ENCODE results near the gene OTUD3. TPM values are rescaled to one million over a fixed set of nuclear protein-coding genes. Genes with fewer than 3 reads are reported as not detected.

The OTUD3 gene
- total and polyA plus RNA-seq, 2 of the 13 experiments (the other 11 are each of a cell fraction or from before 2014, with no cell fraction given), result 5.2 to 7.5 TPM

- TF ChIP-seq HOXD1 (CRISPR knock-in tag; IDR thresholded peaks at IDR 0.05), result peak; percentile 42; the same call in 1 of the 2 replicates
- TF ChIP-seq GATAD2A (CRISPR knock-in tag; IDR thresholded peaks at IDR 0.05), result no peak
- peak; percentile 90; the same call in 1 of the 2 replicates for TF ChIP-seq ETV5 (CRISPR knock-in tag; IDR thresholded peaks at IDR 0.05; ENCODE audit: borderline replicate concordance)
- peak; percentile 82; the same call in 1 of the 2 replicates for TF ChIP-seq SOX5 (CRISPR knock-in tag; IDR thresholded peaks at IDR 0.05; ENCODE audit: borderline replicate concordance)
- no peak for TF ChIP-seq FOXC1 (CRISPR knock-in tag; IDR thresholded peaks at IDR 0.05; ENCODE audit: borderline replicate concordance)
- TF ChIP-seq ZNF383 (CRISPR knock-in tag; IDR thresholded peaks at IDR 0.05; ENCODE audit: borderline replicate concordance), result no peak
- TF ChIP-seq PBX2 (CRISPR knock-in tag; IDR thresholded peaks at IDR 0.05), result no peak
- TF ChIP-seq SOX6 (IDR thresholded peaks at IDR 0.05), result no peak
- TF ChIP-seq SOX6 (CRISPR knock-in tag; IDR thresholded peaks at IDR 0.05), result peak; percentile 28; the same call in 1 of the 2 replicates
- no peak for TF ChIP-seq HMG20A (CRISPR knock-in tag; IDR thresholded peaks at IDR 0.05; ENCODE audit: borderline replicate concordance)
- TF ChIP-seq ZNF318 (CRISPR knock-in tag; IDR thresholded peaks at IDR 0.05), result no peak
- TF ChIP-seq ISX (CRISPR knock-in tag; conservative IDR thresholded peaks at IDR 0.05), result no peak
- peak; percentile 39; the same call in 1 of the 2 replicates for TF ChIP-seq SP5 (CRISPR knock-in tag; IDR thresholded peaks at IDR 0.05; ENCODE audit: borderline replicate concordance, low read depth)
- no peak for TF ChIP-seq SOX13 (IDR thresholded peaks at IDR 0.05)
- peak in 1 of 2 experiments; percentile 62; a peak in 2 of 4 replicates for TF ChIP-seq SOX13 (CRISPR knock-in tag; conservative IDR thresholded peaks at IDR 0.05 in 1 of 2, IDR thresholded peaks at IDR 0.05 in 1 of 2)
- 0 out of 2 replicates have a peak, but pooled peaks have one; percentile 42 for TF ChIP-seq ELF3 (CRISPR knock-in tag; IDR thresholded peaks at IDR 0.05)
- no peak for TF ChIP-seq ADNP (CRISPR knock-in tag; IDR thresholded peaks at IDR 0.05)
- TF ChIP-seq ZNF619 (CRISPR knock-in tag; IDR thresholded peaks at IDR 0.05), result no peak
- no peak for TF ChIP-seq NFE2L2 (IDR thresholded peaks at IDR 0.05; ENCODE audit: low read length)
- no peak for TF ChIP-seq E2F5 (CRISPR knock-in tag; conservative IDR thresholded peaks at IDR 0.05)
- TF ChIP-seq ZNF652 (CRISPR knock-in tag; IDR thresholded peaks at IDR 0.05; ENCODE audit: borderline replicate concordance, low read depth), result no peak
- 0 out of 2 replicates have a peak, but pooled peaks have one; percentile 22 for TF ChIP-seq SALL1 (CRISPR knock-in tag; IDR thresholded peaks at IDR 0.05)
Observed at GRCh38 chr1:19936061-19936750, 54.0 kb downstream of the OTUD3 start (continued).
